ENCODE results near the gene PPP4R4.

The PPP4R4 gene

DNA sequence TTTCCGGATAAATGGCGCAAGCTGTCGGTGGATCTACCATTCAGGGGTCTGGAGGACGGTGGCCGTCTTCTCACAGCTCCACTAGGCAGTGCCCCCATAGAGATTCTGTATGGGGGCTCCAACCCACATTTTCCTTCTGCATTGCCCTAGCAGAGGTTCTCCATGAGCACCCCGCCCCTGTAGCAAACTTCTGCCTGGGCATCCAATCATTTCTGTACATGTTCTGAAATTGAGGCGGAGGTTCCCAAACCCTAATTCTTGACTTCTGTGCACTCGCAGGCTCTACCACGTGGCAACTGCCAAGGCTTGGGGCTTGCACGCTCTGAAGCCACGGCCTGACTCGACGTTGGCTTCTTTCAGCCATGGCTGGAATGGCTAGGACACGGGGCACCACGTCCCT, 124.0 kb downstream of the PPP4R4 start:
- H3K36me3 ChIP-seq (ENCODE audit: control insufficient read depth in 2 of 2, insufficient read depth in 2 of 2, low read length in 2 of 2): no peaks in the 10 kb centered on the region
- H3K9me3 ChIP-seq (ENCODE audit: control insufficient read depth in 2 of 2, low read length in 2 of 2): no peaks in the 10 kb centered on the region
- H3K4me3 ChIP-seq (ENCODE audit: low read length in 2 of 2): no peak overlapping the region
- H3K4me1 ChIP-seq (ENCODE audit: control insufficient read depth in 2 of 2, insufficient read depth in 2 of 2, low read length in 2 of 2): no peaks in the 10 kb centered on the region
- H3K27ac ChIP-seq (ENCODE audit: low read depth in 2 of 2, low read length in 2 of 2): no peak overlapping the region
- H3K27me3 ChIP-seq (ENCODE audit: control insufficient read depth in 2 of 2, insufficient read depth in 2 of 2, low read length in 2 of 2): no peaks in the 10 kb centered on the region
- H3K9ac ChIP-seq (ENCODE audit: low read depth in 1 of 2, low read length in 2 of 2): no peak overlapping the region

DNA sequence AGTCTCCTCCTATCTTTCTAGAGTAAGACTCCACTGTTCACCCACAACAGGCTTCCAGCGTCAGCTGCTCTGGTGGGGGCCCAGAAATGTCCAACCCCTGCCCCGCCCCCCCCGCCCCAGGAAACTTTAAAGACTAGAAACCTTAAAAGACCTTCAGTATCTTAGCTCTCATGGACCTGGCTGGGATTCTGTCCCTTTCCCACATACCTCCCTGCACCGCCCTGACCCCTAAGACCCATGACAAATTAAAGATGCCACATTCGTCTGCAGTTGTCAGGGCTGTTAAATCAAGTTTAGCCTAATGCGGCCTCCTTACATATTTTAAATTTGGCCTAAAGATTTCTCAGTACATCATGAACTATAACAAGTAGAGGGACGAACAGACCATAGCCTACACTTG, 129.0 kb downstream of the PPP4R4 start:
- H3K27ac ChIP-seq (ENCODE audit: low read depth in 2 of 2, low read length in 2 of 2): no peak overlapping the region
- H3K4me3 ChIP-seq (ENCODE audit: low read length in 2 of 2): no peak overlapping the region
- no peak overlapping the region for H3K9ac ChIP-seq (ENCODE audit: low read depth in 1 of 2, low read length in 2 of 2)
- no peaks in the 10 kb centered on the region for H3K4me1 ChIP-seq (ENCODE audit: control insufficient read depth in 2 of 2, insufficient read depth in 2 of 2, low read length in 2 of 2)
- no peaks in the 10 kb centered on the region for H3K27me3 ChIP-seq (ENCODE audit: control insufficient read depth in 2 of 2, insufficient read depth in 2 of 2, low read length in 2 of 2)
- no peaks in the 10 kb centered on the region for H3K9me3 ChIP-seq (ENCODE audit: control insufficient read depth in 2 of 2, low read length in 2 of 2)
- no peaks in the 10 kb centered on the region for H3K36me3 ChIP-seq (ENCODE audit: control insufficient read depth in 2 of 2, insufficient read depth in 2 of 2, low read length in 2 of 2)

DNA sequence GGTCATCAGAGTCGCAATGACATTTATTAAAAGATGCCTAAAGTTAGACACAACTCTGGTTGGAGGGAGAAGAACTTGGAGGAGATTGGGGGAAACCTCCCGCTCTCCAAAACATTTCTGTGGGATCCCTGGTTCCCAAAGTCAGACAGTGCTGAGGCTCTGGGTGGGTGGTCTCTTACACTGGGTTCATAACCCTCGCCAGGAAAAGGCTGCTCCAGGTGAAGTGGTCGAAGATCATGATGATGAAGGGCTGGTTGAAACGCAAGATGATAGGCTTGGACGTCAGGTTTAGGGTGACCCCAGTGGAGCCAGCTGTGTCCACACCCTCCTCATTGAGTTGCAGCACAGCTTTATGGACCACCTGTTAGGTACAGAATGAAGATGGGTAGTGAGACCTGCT, 130.1 kb downstream of the PPP4R4 start:
- Histone ChIP-seq H3K9me3 (ENCODE audit: control insufficient read depth in 2 of 2, low read length in 2 of 2) (peaks cover 0 to 5% of the 10 kb centered on the region in 2 donors), H3K4me1 (ENCODE audit: control insufficient read depth in 2 of 2, insufficient read depth in 2 of 2, low read length in 2 of 2) (no peaks in the 10 kb centered on the region), H3K4me3 (ENCODE audit: low read length in 2 of 2) (no peak overlapping the region), H3K9ac (ENCODE audit: low read depth in 1 of 2, low read length in 2 of 2) (no peak overlapping the region), H3K27me3 (ENCODE audit: control insufficient read depth in 2 of 2, insufficient read depth in 2 of 2, low read length in 2 of 2) (no peaks in the 10 kb centered on the region), H3K36me3 (ENCODE audit: control insufficient read depth in 2 of 2, insufficient read depth in 2 of 2, low read length in 2 of 2) (no peaks in the 10 kb centered on the region), H3K27ac (ENCODE audit: low read depth in 2 of 2, low read length in 2 of 2) (no peak overlapping the region)

DNA sequence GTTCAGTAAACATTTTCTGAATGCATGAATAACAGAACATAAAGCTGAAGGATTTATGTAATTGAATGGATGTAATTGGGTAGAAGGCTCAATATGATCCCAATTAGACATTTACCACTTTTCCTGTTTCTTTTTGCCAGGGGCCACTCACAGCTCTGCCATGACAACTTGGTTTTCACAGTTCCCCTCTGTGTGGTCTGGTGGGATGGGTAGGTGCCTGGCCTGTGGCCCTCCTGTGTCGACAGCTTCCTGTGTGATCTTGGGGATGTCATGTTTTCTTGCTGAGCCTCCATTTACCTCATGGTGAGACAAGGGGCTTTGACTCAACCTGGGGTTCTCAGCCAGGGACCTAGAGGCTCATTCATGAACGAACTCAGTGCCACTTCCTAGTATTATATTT, 131.5 kb downstream of the PPP4R4 start:
- H3K36me3 ChIP-seq (ENCODE audit: control insufficient read depth in 2 of 2, insufficient read depth in 2 of 2, low read length in 2 of 2): no peaks in the 10 kb centered on the region
- H3K4me1 ChIP-seq (ENCODE audit: control insufficient read depth in 2 of 2, insufficient read depth in 2 of 2, low read length in 2 of 2): no peaks in the 10 kb centered on the region
- no peak overlapping the region for H3K27ac ChIP-seq (ENCODE audit: low read depth in 2 of 2, low read length in 2 of 2)
- no peaks in the 10 kb centered on the region for H3K27me3 ChIP-seq (ENCODE audit: control insufficient read depth in 2 of 2, insufficient read depth in 2 of 2, low read length in 2 of 2)
- peaks cover 0 to 5% of the 10 kb centered on the region in 2 donors for H3K9me3 ChIP-seq (ENCODE audit: control insufficient read depth in 2 of 2, low read length in 2 of 2)
- H3K4me3 ChIP-seq (ENCODE audit: low read length in 2 of 2): no peak overlapping the region
- H3K9ac ChIP-seq (ENCODE audit: low read depth in 1 of 2, low read length in 2 of 2): no peak overlapping the region

DNA sequence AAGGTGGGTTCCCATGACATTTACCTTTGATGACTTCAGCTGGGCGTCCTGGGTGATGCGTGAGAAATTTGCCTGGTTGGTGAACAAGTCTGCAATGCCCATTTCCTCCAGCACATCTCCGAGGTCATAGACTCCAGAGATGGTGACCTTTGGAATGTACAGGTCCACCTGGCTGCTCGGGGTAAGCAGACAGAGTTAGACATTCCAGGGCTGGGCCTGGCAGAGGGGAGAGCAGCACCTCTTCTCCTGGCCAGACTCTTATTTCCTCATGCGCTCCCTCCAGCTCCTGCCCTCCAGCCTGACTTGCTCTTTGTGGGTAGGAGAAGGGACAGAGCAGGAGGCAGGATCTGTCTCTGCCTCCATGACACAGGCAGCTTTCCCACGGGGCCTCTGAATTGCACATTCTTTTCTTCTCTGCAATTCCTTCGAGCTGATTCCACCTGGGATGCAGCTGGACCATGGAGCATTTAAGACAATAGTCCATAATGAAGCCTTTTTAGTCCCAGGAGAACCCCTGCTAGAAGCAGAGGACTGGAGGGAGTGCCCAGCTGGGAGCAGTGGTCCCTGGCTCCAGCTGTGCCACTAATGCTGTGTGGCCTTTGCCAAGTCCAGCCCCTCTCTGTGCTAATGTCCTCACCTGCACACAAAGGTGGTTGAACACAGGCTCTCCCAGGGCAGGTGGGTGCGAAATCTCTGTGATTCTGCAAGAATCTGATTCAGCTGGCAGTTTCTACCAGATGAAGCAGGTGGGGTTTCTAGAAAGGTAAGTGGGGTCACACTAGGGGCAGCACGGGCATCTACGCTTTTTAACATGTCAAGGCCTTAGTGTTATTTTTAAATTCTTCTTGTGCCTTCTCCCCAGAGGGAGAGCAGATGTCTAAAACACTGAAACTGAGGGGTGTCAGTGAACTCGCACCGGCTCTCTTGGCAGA, 132.2 kb downstream of the PPP4R4 start:
- H3K4me1 ChIP-seq (ENCODE audit: control insufficient read depth in 2 of 2, insufficient read depth in 2 of 2, low read length in 2 of 2): no peaks in the 10 kb centered on the region
- no peaks in the 10 kb centered on the region for H3K36me3 ChIP-seq (ENCODE audit: control insufficient read depth in 2 of 2, insufficient read depth in 2 of 2, low read length in 2 of 2)
- H3K27ac ChIP-seq (ENCODE audit: low read depth in 2 of 2, low read length in 2 of 2): no peak overlapping the region
- no peak overlapping the region for H3K4me3 ChIP-seq (ENCODE audit: low read length in 2 of 2)
- H3K9ac ChIP-seq (ENCODE audit: low read depth in 1 of 2, low read length in 2 of 2): no peak overlapping the region
- peaks cover 0 to 5% of the 10 kb centered on the region in 2 donors for H3K9me3 ChIP-seq (ENCODE audit: control insufficient read depth in 2 of 2, low read length in 2 of 2)
- no peaks in the 10 kb centered on the region for H3K27me3 ChIP-seq (ENCODE audit: control insufficient read depth in 2 of 2, insufficient read depth in 2 of 2, low read length in 2 of 2)

DNA sequence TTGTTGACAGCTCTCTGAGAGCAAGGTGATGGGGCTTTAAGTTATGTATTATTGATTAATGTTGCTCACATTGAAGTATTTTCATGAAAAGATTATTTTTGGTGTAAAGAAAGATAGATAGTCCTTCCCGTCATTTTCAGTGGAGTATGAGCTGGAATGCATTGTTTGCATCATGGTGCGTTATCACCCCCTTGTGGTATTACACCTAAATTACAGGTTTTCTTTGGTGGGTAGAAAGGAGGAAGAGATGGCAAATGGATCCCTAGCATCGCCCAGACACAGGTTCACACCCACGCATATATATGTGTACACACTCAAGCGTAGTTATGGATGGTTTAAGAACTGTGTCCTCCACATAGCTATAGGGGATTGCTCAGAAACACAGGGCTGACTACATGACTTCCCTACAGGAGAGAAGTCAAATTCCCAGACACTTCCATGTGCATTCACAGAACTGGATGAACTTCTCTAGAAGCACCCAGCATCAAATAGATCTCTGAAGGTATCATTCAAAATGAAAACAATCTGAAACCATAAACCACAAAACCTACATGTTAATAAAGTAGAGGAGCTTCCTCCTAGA, 133.4 kb downstream of the PPP4R4 start:
- Histone ChIP-seq H3K27ac (ENCODE audit: low read depth in 2 of 2, low read length in 2 of 2) (no peak overlapping the region), H3K36me3 (ENCODE audit: control insufficient read depth in 2 of 2, insufficient read depth in 2 of 2, low read length in 2 of 2) (no peaks in the 10 kb centered on the region), H3K4me1 (ENCODE audit: control insufficient read depth in 2 of 2, insufficient read depth in 2 of 2, low read length in 2 of 2) (no peaks in the 10 kb centered on the region), H3K9me3 (ENCODE audit: control insufficient read depth in 2 of 2, low read length in 2 of 2) (peaks cover 0 to 5% of the 10 kb centered on the region in 2 donors), H3K4me3 (ENCODE audit: low read length in 2 of 2) (no peak overlapping the region), H3K9ac (ENCODE audit: low read depth in 1 of 2, low read length in 2 of 2) (no peak overlapping the region), H3K27me3 (ENCODE audit: control insufficient read depth in 2 of 2, insufficient read depth in 2 of 2, low read length in 2 of 2) (no peaks in the 10 kb centered on the region)

DNA sequence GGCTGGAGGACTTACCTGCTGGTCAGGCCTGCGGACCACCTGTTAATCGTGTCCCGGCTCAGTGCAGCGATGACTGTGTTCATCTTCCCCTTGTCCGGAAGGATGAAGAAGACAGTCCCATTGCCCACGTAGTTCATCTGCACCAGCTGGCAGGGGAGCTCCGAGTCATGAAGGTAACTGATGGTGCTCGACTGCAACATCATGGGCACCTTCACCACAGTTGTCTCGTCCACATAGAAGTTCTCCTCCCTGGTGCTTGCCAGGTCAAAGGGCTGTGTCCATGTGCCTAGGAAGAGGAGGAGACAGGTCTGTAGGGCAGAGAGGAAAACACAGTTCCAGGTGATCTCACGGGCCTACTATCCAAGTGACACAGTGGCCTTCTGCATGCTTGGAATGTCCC, 135.6 kb downstream of the PPP4R4 start:
- no peak overlapping the region for H3K27ac ChIP-seq (ENCODE audit: low read depth in 2 of 2, low read length in 2 of 2)
- no peak overlapping the region for H3K4me3 ChIP-seq (ENCODE audit: low read length in 2 of 2)
- no peaks in the 10 kb centered on the region for H3K36me3 ChIP-seq (ENCODE audit: control insufficient read depth in 2 of 2, insufficient read depth in 2 of 2, low read length in 2 of 2)
- no peak overlapping the region for H3K9ac ChIP-seq (ENCODE audit: low read depth in 1 of 2, low read length in 2 of 2)
- H3K4me1 ChIP-seq (ENCODE audit: control insufficient read depth in 2 of 2, insufficient read depth in 2 of 2, low read length in 2 of 2): no peaks in the 10 kb centered on the region
- H3K9me3 ChIP-seq (ENCODE audit: control insufficient read depth in 2 of 2, low read length in 2 of 2): peaks cover 0 to 5% of the 10 kb centered on the region in 2 donors
- no peaks in the 10 kb centered on the region for H3K27me3 ChIP-seq (ENCODE audit: control insufficient read depth in 2 of 2, insufficient read depth in 2 of 2, low read length in 2 of 2)

DNA sequence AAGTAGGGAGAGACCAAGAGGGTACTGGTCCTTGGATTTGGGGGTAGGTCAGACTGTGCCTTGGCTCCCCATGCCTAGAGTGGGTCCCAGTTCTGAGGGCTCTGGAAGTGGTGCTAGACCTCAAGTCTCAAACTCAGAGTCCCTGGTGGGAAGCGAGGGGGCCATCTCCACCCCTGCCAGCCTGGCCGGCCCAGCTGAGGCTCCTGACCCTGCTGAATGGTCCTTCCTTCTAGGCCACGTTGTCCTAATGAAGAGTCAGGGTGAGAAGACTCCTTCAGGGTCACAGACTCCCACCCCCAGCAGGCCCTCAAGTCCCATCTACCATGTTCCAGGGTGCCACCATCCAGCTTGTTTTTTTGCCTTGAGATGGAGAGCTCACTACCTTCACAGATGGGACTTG, 136.1 kb downstream of the PPP4R4 start:
- Histone ChIP-seq H3K36me3 (ENCODE audit: control insufficient read depth in 2 of 2, insufficient read depth in 2 of 2, low read length in 2 of 2) (no peaks in the 10 kb centered on the region), H3K4me1 (ENCODE audit: control insufficient read depth in 2 of 2, insufficient read depth in 2 of 2, low read length in 2 of 2) (no peaks in the 10 kb centered on the region), H3K9ac (ENCODE audit: low read depth in 1 of 2, low read length in 2 of 2) (no peak overlapping the region), H3K27ac (ENCODE audit: low read depth in 2 of 2, low read length in 2 of 2) (no peak overlapping the region), H3K27me3 (ENCODE audit: control insufficient read depth in 2 of 2, insufficient read depth in 2 of 2, low read length in 2 of 2) (no peaks in the 10 kb centered on the region), H3K9me3 (ENCODE audit: control insufficient read depth in 2 of 2, low read length in 2 of 2) (peaks cover 0 to 5% of the 10 kb centered on the region in 2 donors), H3K4me3 (ENCODE audit: low read length in 2 of 2) (no peak overlapping the region)

DNA sequence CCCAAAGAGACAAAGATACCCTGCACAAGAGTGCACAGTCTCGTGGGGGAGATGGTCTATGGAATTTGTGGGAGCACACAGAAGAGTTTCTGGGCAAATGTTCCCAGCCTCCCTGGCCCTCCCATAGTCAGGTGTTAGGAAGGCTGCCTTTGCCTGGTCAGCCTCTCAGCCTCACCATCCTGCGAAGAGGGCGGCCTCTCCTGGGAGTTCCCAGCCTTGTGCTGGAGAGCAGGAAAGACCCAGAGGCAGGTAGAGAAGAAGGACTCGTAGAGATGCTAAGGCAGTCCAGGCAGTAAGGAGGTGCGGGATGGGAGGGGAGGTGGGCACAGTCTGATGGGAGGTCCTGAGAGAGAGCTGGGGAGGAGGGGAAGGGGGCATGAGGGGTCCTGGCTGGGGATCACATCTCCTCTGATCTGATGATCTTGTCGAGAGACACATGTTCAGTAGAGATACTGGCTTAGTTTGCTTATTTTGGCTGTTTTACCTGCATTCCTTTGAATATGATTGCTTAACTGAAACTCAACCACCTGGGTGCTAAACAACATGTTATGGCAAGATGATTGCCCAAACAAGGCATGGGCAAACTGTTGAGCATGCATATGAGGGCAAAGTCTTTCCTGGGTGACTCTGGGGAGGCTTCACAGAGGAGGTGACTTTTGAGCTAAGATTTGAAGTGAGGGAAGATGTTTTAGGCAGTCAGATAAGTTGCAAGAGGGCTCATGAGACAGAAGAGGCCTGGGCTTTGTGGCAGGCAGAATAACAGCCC, 138.5 kb downstream of the PPP4R4 start:
- no peaks in the 10 kb centered on the region for H3K36me3 ChIP-seq (ENCODE audit: control insufficient read depth in 2 of 2, insufficient read depth in 2 of 2, low read length in 2 of 2)
- no peaks in the 10 kb centered on the region for H3K27me3 ChIP-seq (ENCODE audit: control insufficient read depth in 2 of 2, insufficient read depth in 2 of 2, low read length in 2 of 2)
- H3K9ac ChIP-seq (ENCODE audit: low read depth in 1 of 2, low read length in 2 of 2): no peak overlapping the region
- H3K27ac ChIP-seq (ENCODE audit: low read depth in 2 of 2, low read length in 2 of 2): no peak overlapping the region
- peaks cover 0 to 5% of the 10 kb centered on the region in 2 donors for H3K9me3 ChIP-seq (ENCODE audit: control insufficient read depth in 2 of 2, low read length in 2 of 2)
- no peak overlapping the region for H3K4me3 ChIP-seq (ENCODE audit: low read length in 2 of 2)
- H3K4me1 ChIP-seq (ENCODE audit: control insufficient read depth in 2 of 2, insufficient read depth in 2 of 2, low read length in 2 of 2): peaks cover 0 to 8% of the 10 kb centered on the region in 2 donors

All from mucosa of rectum (tissue), 2 donors.